ENCODE measurements around the gene CFHR2.

CFHR2 gene

DNA sequence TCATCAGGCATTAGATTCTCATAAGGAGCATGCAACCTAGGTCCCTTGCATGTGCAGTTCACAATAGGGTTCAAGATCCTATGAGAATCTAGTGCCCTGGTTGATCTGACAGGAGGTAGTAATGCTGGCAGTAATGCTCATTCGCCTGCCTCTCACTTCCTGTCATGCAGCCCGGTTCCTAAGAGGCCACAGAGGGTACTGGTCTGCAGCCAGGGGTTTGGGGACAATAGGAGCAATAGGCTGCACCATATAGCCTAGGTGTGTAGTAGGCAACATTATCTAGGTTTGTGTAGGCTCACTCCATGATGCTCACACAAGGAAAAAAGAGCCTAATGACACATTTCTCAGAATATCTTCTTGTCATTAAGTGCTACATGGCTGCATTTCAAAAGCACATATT is 59.6 kb downstream of the CFHR2 start:
- no peak for DNase-seq

DNA sequence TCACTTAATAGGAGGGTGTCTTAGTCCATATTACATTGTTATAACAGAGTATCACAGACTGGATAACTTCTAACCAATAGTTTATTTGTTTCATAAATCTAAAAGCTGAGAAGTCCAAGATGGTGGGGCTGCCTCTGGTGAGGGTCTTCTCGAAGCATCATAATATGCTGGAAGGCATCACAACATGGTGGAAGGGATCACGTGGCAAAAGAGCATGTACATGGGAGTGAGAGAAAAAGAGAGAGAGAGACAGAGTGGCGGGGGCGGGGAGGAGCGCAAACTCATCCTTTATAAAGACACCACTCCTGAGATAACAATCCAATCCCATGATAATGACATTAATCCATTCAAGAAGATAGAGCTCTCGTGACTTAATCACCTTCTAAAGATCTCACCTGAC is 65.3 kb downstream of the CFHR2 start:
- no peak for DNase-seq

Data from effector CD4-positive, alpha-beta T cell (primary cell).